Activated CD8-positive, alpha-beta memory T cell treated with anti-CD3 and anti-CD28 coated beads, Interleukin-2, amount 10 ng/mL, durations not matched to agents 7 days and 5 days (primary cell): Measurements from ENCODE around the gene OXSR1. TPM values are rescaled to one million over a fixed set of nuclear protein-coding genes. Genes with fewer than 3 reads are reported as not detected.
"Not testable (repeated sequence)": the region's sequence is repeated elsewhere in the genome, so short reads cannot be mapped to it uniquely, and the experiment has no call there.

ENCODE experiments used
- ATAC-seq: fragments of 150-1000 bp; cut with Tn5 transposase; one replicate; pipeline ENCODE4 v1.10.0; 2021; ENCODE audit warnings: moderate library complexity
- CTCF ChIA-PET: fragments of 350-600 bp; sonication (Branson Sonifier 250); formaldehyde crosslinking; loops from one replicate; lab custom pipeline; 2021; ENCODE audit warnings: antibody characterized with exemption; lab: Charles Lee
- DNase-seq: peaks from one replicate; pipeline ENCODE4 v3.0.0-alpha.2; 2020
- H3K27ac Mint-ChIP-seq: one replicate; pipeline ENCODE4 v1.8.0; 2021; ENCODE audit warnings: mild to moderate bottlenecking, mixed read lengths
- H3K27me3 Mint-ChIP-seq: one replicate; pipeline ENCODE4 v1.8.0; 2021; ENCODE audit warnings: mixed read lengths
- H3K36me3 Mint-ChIP-seq: one replicate; pipeline ENCODE4 v1.8.0; 2021; ENCODE audit warnings: mild to moderate bottlenecking, mixed read lengths
- H3K4me1 Mint-ChIP-seq: one replicate; pipeline ENCODE4 v1.8.0; 2021; ENCODE audit warnings: mixed read lengths
- H3K4me3 Mint-ChIP-seq: one replicate; pipeline ENCODE4 v1.8.0; 2021; ENCODE audit warnings: mild to moderate bottlenecking, moderate library complexity, mixed read lengths
- H3K9me3 Mint-ChIP-seq: one replicate; pipeline ENCODE4 v1.8.0; 2022; ENCODE audit warnings: low read depth, mixed read lengths
- total RNA-seq, 2 experiments: library from RNA; stranded (reverse); gene quantifications; one replicate each; pipeline ENCODE4 v1.2.3, GENCODE V29; 2021

The OXSR1 gene
- total RNA-seq, 2 experiments from 2014 or later = 47.8 to 56.3 TPM

DNA sequence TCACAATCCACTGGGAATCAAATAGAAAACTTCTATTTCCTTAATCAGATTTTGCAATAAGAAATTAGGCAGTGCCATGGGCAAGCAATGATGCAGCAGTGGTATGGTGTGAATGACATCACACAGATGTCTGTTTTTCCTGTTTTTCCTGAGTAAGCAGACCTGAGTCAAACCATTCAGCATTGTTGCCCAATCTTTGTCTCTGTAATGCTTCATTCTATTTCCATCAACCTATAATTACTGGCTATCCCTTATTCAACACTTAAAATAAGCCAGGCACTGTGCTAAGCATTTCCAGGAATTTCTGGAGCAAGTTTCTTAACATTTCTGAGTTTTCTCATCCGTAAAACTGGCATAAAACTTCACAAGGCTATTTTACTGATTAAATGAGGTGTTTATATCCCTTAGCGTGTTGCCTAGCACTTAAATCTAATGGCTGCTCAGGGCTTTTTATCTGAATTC, 11.3 kb upstream of the OXSR1 start:
- Mint-ChIP-seq H3K27ac (no peak overlapping the region), H3K4me3 (no peak overlapping the region), H3K4me1 (peaks cover 46% of the 10 kb centered on the region), H3K36me3 (no peaks in the 10 kb centered on the region), H3K27me3 (no peaks in the 10 kb centered on the region), H3K9me3 (no peaks in the 10 kb centered on the region)
- no peak for ATAC-seq
- peak; percentile 32 for DNase-seq
- CTCF ChIA-PET = interaction anchor here (2.0 to 5.5 kb wide), 2 partner anchors 10 to 13 kb away, joined by 5 to 41 read pairs; partner anchors contain the start of gene OXSR1

- CTCF ChIA-PET = interaction anchor here (5.5 kb wide), 1 partner anchor 9 kb away, joined by 41 read pairs; the partner anchor contains the start of gene OXSR1
- no peak overlapping the region for H3K4me3 Mint-ChIP-seq
- no peaks in the 10 kb centered on the region for H3K9me3 Mint-ChIP-seq
These were observed 10.6 kb upstream of the OXSR1 start for GRCh38 chr3:38154625-38155255.

GRCh38 chr3:38155825-38156224, 9.5 kb upstream of the OXSR1 start:
- no peaks in the 10 kb centered on the region for H3K36me3 Mint-ChIP-seq
- DNase-seq = no peak
- H3K27me3 Mint-ChIP-seq = no peaks in the 10 kb centered on the region
- no peak overlapping the region for H3K27ac Mint-ChIP-seq
- H3K9me3 Mint-ChIP-seq = no peaks in the 10 kb centered on the region
- CTCF ChIA-PET = interaction anchor here (5.5 kb wide), 1 partner anchor 8 kb away, joined by 41 read pairs; the partner anchor contains the start of gene OXSR1
- no peak for ATAC-seq
- peaks cover 38% of the 10 kb centered on the region for H3K4me1 Mint-ChIP-seq
- H3K4me3 Mint-ChIP-seq = no peak overlapping the region

More at GRCh38 chr3:38154625-38155255, 10.6 kb upstream of the OXSR1 start:
- ATAC-seq (no peak), DNase-seq (peak; percentile 26)
- H3K4me1 Mint-ChIP-seq = peaks cover 42% of the 10 kb centered on the region
- H3K36me3 Mint-ChIP-seq = no peaks in the 10 kb centered on the region
- no peak overlapping the region for H3K27ac Mint-ChIP-seq
- no peaks in the 10 kb centered on the region for H3K27me3 Mint-ChIP-seq

DNA sequence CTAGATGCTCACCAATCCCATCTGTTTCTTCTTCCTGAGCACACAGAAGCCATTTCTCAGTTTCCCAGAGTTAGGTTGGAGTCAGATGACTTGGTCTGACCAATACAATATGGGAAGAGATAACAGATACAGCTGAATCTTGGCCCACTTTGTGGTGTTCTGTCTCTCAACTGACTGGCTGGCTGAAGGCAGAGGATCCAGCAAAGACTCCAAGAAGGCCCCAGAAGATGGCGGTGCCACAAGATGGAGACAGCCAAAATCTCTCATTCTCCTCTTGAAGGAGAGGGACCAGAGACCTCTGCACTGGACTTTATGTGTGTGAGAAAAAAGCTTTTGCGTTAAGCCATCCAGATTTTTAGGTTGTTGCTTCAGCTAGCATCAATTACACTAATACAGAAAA, 8.2 kb upstream of the OXSR1 start:
- CTCF ChIA-PET = no interaction called here
- ATAC-seq (no peak), DNase-seq (no peak)
- no peaks in the 10 kb centered on the region for H3K27me3 Mint-ChIP-seq
- peaks cover 26% of the 10 kb centered on the region for H3K4me1 Mint-ChIP-seq
- no peaks in the 10 kb centered on the region for H3K36me3 Mint-ChIP-seq
- no peak overlapping the region for H3K4me3 Mint-ChIP-seq
- no peak overlapping the region for H3K27ac Mint-ChIP-seq
- H3K9me3 Mint-ChIP-seq = no peaks in the 10 kb centered on the region

DNA sequence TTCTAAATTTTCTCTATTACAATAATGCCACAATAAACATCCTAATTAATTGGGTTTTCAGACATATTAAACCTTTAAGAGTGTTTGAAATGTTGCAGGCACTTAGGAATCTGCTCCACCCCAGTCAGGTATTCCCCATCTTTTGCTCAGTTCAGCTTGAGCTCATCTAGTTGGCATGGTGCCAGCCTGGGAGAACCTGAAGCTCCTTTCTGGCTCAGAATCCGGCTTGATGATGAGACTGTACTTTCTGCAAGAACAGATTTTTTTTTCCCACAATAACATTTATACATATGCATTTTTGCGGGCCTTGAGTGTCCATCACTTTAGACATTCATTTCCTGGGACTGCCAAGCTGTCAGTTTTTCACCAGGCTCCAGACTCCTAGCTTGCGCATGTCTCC, 7.7 kb upstream of the OXSR1 start:
- Mint-ChIP-seq H3K9me3 (no peaks in the 10 kb centered on the region), H3K4me3 (no peak overlapping the region), H3K27ac (no peak overlapping the region), H3K4me1 (peaks cover 23% of the 10 kb centered on the region), H3K36me3 (no peaks in the 10 kb centered on the region), H3K27me3 (no peaks in the 10 kb centered on the region)
- CTCF ChIA-PET = no interaction called here
- DNase-seq = no peak
- ATAC-seq = no peak

DNA sequence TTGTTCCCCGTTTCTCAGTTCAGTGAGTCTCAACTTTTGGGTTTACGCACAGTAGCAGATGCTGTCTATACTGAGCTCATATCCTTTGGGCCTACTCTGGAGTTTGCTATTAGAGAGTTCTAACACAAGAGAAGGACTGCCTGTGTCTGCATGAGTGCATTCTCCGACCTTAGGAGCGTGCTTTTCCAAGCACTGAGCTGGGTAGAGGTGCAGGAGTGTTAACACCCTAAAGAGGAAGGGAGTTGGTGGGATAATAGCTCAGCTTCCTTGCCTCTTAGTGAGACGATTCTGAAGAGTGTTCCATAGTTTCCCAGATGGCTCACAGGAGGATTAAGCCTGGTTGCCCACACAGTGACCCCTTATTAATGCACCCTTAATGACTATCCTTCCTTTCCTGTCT, 6.9 kb upstream of the OXSR1 start:
- H3K36me3 Mint-ChIP-seq = peaks cover 3% of the 10 kb centered on the region
- no peaks in the 10 kb centered on the region for H3K27me3 Mint-ChIP-seq
- H3K9me3 Mint-ChIP-seq = no peaks in the 10 kb centered on the region
- ATAC-seq (no peak), DNase-seq (no peak)
- CTCF ChIA-PET = interaction anchor here (2.0 kb wide), 1 partner anchor 21 kb away, joined by 7 read pairs; the partner anchor contains the start of gene ACAA1
- no peak overlapping the region for H3K27ac Mint-ChIP-seq
- H3K4me3 Mint-ChIP-seq = no peak overlapping the region
- peaks cover 21% of the 10 kb centered on the region for H3K4me1 Mint-ChIP-seq

- H3K4me1 Mint-ChIP-seq = peaks cover 18% of the 10 kb centered on the region
- H3K4me3 Mint-ChIP-seq, ATAC-seq, H3K27ac Mint-ChIP-seq, H3K36me3 Mint-ChIP-seq, CTCF ChIA-PET, DNase-seq, H3K27me3 Mint-ChIP-seq, H3K9me3 Mint-ChIP-seq: not testable (repeated sequence)
These were observed 4.6 kb upstream of the OXSR1 start for GRCh38 chr3:38160704-38161103.

DNA sequence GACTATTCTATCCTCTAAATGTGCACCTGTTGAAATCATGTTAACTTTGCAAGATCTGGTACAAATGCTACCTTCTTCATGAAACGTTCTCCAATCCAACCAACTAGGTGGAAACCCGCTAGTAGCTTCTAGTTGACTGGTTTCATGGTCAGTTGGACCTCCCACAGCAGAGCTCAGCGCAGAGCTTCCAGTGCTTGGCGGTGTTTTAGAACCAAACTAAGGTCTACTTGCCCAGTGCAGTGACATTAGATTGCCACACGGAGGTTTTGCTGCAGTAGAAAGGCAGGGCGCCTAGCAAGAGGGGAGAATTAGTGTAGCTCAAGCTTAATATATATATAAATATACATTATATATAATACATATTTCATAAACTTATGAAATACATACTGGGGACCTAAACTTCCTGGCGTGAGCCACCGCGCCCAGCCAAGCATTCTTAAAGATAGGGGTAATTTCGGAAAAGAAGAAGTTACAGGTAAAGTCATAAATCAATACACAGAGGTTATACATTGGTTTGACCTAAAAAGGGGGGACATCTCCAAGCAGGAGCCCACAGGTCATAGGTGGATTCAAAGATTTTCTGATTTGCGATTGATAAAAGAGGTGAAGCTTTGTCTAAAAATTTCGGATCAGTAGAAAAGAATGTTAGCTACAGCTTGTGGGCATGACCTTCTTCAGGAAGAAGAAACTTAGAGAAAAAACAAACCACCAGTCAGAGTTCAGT, 2.1 kb upstream of the OXSR1 start:
- peaks cover 20% of the 10 kb centered on the region for H3K36me3 Mint-ChIP-seq
- no peaks in the 10 kb centered on the region for H3K9me3 Mint-ChIP-seq
- no peak for ATAC-seq
- CTCF ChIA-PET = interaction anchor here (0.8 to 4.4 kb wide), 11 partner anchors 10 to 334 kb away, joined by 3 to 41 read pairs (median 7); partner anchors contain the start of genes ACAA1, EXOG and XYLB
- no peaks in the 10 kb centered on the region for H3K27me3 Mint-ChIP-seq
- peak overlapping the region; percentile 93 for H3K4me3 Mint-ChIP-seq
- H3K4me1 Mint-ChIP-seq = peaks cover 41% of the 10 kb centered on the region
- DNase-seq = peak; percentile 59
- H3K27ac Mint-ChIP-seq = peak overlapping the region; percentile 100

DNA sequence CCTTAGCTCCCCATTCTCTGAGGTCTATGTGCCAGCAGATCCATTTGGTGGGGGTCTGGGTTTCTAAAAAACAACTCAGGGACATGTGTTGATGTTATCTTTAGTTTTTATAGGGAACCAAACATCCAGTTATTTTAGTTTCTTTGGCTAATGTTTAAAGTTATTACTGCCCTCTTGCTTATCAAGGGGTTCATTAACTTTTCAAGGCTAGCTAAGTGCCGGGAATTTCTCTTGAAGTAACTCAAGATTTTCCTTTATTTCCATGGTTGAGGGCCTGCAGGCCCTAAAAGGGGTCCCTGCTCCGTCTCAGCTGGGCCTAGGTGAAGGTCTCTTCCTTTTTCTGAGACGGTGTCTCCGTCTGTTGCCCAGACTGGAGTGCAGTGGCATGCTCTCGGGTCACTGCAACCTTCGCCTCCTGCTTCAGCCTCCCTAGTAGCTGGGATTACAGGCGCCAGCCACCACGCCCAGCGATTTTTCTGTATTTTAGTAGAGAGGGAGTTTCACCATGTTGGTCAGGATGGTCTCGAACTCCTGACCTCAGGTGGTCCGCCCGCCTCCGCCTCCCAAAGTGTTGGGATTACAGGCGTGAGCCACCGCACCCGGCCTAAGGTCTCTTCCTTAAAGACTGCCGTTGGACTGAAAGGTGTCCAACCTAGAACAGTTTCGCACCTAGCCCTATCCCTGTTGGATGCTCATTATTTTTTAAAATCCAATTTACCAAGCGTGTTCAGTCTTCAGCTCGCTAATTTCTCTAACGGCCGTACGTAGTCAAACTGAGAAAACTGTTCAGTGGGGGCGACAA, 1.3 kb upstream of the OXSR1 start:
- peak overlapping the region; percentile 93 for H3K4me3 Mint-ChIP-seq
- CTCF ChIA-PET = interaction anchor here (0.7 to 4.4 kb wide), 15 partner anchors 11 to 1124 kb away, joined by 3 to 41 read pairs (median 7); partner anchors contain the start of genes ACAA1, EXOG and XYLB

DNA sequence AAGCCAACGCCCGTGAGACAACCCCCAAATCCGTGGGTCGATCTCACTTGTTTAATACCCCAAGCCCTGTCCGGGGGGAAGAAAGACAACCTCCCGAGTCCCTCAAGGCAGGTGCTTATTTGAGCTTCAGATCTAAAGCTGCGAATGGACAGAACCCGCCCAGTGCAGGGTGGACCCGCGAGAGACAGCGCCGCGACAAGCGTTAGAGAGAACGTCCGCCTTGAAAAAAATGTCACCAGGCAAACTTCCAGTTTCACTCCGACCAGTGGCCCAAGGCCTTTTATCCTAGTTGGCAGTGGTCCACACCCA, 740 bp upstream of the OXSR1 start:
- DNase-seq = no peak
- Mint-ChIP-seq H3K4me3 (peak overlapping the region; percentile 93), H3K27ac (peak overlapping the region; percentile 100), H3K27me3 (no peaks in the 10 kb centered on the region), H3K9me3 (no peaks in the 10 kb centered on the region), H3K4me1 (peaks cover 53% of the 10 kb centered on the region), H3K36me3 (peaks cover 26% of the 10 kb centered on the region)
- CTCF ChIA-PET = interaction anchor here (0.7 to 4.4 kb wide), 12 partner anchors 11 to 1124 kb away, joined by 3 to 41 read pairs (median 6); partner anchors contain the start of gene ACAA1
- ATAC-seq = peak; percentile 32

More for the DNA sequence above, 1.3 kb upstream of the OXSR1 start:
- peaks cover 47% of the 10 kb centered on the region for H3K4me1 Mint-ChIP-seq
- peaks cover 26% of the 10 kb centered on the region for H3K36me3 Mint-ChIP-seq
- ATAC-seq (no peak), DNase-seq (no peak)
- no peaks in the 10 kb centered on the region for H3K9me3 Mint-ChIP-seq
- no peaks in the 10 kb centered on the region for H3K27me3 Mint-ChIP-seq
- peak overlapping the region; percentile 100 for H3K27ac Mint-ChIP-seq

DNA sequence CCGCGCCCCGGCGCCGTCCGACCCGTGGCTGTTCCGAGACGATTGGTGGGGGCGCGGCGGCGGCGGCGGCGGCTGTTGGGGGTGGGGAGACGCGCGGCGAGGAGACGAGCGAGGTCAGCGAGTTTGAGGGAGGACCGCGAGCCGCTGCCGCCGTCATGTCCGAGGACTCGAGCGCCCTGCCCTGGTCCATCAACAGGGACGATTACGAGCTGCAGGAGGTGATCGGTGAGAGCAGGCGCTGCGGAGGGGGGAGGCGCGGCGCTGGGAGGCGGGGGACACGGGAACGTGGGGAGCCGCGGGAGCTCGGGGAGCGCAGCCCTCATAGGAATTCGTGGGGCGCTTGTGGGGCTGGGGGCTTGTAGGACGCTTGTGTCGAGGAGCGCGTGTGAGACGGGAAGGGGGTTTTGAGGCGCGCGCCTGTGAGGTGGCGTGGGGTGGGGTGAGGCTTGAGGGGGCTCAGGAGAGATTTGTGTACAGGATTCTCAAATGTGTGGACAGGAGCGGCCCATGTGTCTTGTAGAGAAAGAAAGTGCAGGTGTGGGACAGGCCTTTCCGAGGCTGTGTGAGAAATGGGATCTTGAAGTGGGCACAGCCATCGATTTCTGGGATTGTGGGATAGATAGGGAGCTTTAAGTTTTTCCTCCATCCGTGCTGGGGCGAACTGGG, 518 bp downstream of the OXSR1 start:
- ATAC-seq (peak; percentile 2), DNase-seq (no peak)
- H3K9me3 Mint-ChIP-seq = no peaks in the 10 kb centered on the region
- H3K27me3 Mint-ChIP-seq = no peaks in the 10 kb centered on the region
- peak overlapping the region; percentile 100 for H3K27ac Mint-ChIP-seq
- CTCF ChIA-PET = interaction anchor here (1.3 to 4.4 kb wide), 12 partner anchors 13 to 181 kb away, joined by 3 to 41 read pairs (median 4); partner anchors contain the start of genes ACAA1 and XYLB
- H3K36me3 Mint-ChIP-seq = peaks cover 28% of the 10 kb centered on the region
- H3K4me1 Mint-ChIP-seq = peaks cover 60% of the 10 kb centered on the region
- peak overlapping the region; percentile 93 for H3K4me3 Mint-ChIP-seq

DNA sequence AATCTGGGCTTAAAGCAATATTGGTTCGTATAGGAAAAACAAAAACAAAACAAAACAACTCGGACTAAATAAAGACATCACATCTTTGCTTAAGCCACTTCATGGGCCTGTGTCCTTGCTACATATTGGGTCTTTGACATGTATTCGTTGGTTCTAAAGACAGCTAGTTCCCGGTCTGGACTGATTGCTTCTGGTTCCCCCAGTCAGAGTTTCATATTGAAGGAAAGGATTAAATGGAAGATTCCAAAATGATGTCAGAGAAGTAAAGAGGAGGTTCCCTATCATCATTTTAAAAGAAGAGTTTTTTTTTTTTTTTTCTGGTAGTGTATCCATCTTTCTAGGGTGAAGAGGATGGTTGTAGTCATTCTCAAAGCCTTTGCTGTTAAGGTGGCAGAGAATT, 2.3 kb downstream of the OXSR1 start:
- DNase-seq (no peak), ATAC-seq (no peak)
- CTCF ChIA-PET = interaction anchor here (1.5 kb wide), 1 partner anchor 18 kb away, joined by 3 read pairs; no protein-coding TSS in a partner anchor
- peaks cover 30% of the 10 kb centered on the region for H3K36me3 Mint-ChIP-seq
- H3K4me1 Mint-ChIP-seq = peaks cover 69% of the 10 kb centered on the region
- H3K4me3 Mint-ChIP-seq = peak overlapping the region; percentile 21
- H3K27ac Mint-ChIP-seq = peak overlapping the region; percentile 54
- no peaks in the 10 kb centered on the region for H3K9me3 Mint-ChIP-seq
- no peaks in the 10 kb centered on the region for H3K27me3 Mint-ChIP-seq
